Activated CD8-positive, alpha-beta T cell treated with anti-CD3 and anti-CD28 coated beads for 36 hours (primary cell): ENCODE results near the gene ATRAID. TPM values are rescaled to one million over a fixed set of nuclear protein-coding genes. Genes with fewer than 3 reads are reported as not detected.

Experiments
- ATAC-seq: fragments of 200-7000 bp; cut with Tn5 transposase; one replicate; pipeline ENCODE4 v1.10.0; 2021; ENCODE audit warnings: mild to moderate bottlenecking, moderate library complexity
- CTCF ChIA-PET: fragments of 350-600 bp; sonication (Branson Sonifier 250); formaldehyde crosslinking; loops from one replicate; lab custom pipeline; 2021; ENCODE audit warnings: antibody characterized with exemption; lab: Charles Lee
- POLR2A ChIA-PET: fragments of 350-600 bp; sonication (Branson Sonifier 250); formaldehyde crosslinking; loops from one replicate; lab custom pipeline; 2021; ENCODE audit warnings: antibody characterized with exemption; lab: Charles Lee
- DNase-seq: peaks from one replicate; pipeline ENCODE4 v3.0.0-alpha.2; 2020
- H3K27ac Mint-ChIP-seq: one replicate; pipeline ENCODE4 v1.8.0; 2021; ENCODE audit warnings: mild to moderate bottlenecking, mixed read lengths
- H3K27me3 Mint-ChIP-seq: one replicate; pipeline ENCODE4 v1.8.0; 2021; ENCODE audit warnings: mixed read lengths
- H3K36me3 Mint-ChIP-seq: one replicate; pipeline ENCODE4 v1.8.0; 2021; ENCODE audit warnings: low read depth, mixed read lengths
- H3K4me1 Mint-ChIP-seq: one replicate; pipeline ENCODE4 v1.8.0; 2021; ENCODE audit warnings: low read depth, mixed read lengths
- H3K4me3 Mint-ChIP-seq: one replicate; pipeline ENCODE4 v1.8.0; 2021; ENCODE audit warnings: mild to moderate bottlenecking, moderate library complexity, mixed read lengths
- H3K9me3 Mint-ChIP-seq: one replicate; pipeline ENCODE4 v1.8.0; 2021; ENCODE audit warnings: mixed read lengths
- intact Hi-C: fragments of 100-400 bp; cut with micrococcal nuclease; formaldehyde crosslinking; loops from one replicate; pipeline ENCODE4 v1.10.0; 2022
- total RNA-seq, 2 experiments: library from RNA; stranded (reverse); gene quantifications; one replicate each; pipeline ENCODE4 v1.2.3, GENCODE V29; 2021
- TF ChIP-seq, protein P1 (sequence below): fragments of 200-600 bp; IDR thresholded peaks from one replicate; pipeline ENCODE4 v1.8.0; 2022; ENCODE audit warnings: antibody characterized with exemption, mild to moderate bottlenecking

ATRAID gene
- total RNA-seq, 2 experiments from 2014 or later: 62.6 to 65.2 TPM

DNA sequence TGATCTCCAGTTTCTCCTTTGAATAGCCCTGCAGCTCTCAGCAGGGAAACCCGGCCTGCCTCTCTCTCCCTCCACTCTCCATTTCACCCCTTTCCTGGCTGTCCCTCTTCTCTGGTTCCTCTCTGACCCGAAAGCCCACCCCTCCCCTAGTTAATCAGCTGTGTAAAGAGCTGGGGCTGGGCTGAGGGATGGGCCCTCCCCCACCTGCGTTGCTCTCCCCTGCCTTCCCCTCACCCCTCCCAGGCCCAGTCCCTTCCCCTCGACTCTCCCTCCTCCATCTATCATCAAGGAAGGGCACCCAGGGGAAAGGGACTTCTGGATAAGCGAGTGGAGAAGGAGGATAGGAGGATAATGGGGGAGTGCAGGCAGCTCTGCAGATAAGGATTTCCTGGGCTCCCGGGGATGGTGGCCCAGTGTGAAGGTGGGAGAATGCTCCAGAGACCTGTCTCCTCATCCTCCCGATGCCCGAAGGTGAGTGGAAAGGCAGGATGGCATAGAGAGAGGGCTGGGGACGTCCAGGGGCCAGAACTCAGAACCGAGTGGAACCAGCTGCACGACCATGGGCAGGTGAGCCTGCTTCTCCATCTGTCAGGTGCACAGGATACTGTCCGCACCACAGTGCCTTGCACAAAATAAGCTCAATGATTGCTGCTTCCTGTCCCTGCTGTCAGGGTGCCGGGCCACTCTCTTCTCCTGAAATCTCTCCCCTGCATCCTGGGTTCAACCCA lies 39.0 kb downstream of the ATRAID start:
- TF ChIP-seq, protein P1, sequence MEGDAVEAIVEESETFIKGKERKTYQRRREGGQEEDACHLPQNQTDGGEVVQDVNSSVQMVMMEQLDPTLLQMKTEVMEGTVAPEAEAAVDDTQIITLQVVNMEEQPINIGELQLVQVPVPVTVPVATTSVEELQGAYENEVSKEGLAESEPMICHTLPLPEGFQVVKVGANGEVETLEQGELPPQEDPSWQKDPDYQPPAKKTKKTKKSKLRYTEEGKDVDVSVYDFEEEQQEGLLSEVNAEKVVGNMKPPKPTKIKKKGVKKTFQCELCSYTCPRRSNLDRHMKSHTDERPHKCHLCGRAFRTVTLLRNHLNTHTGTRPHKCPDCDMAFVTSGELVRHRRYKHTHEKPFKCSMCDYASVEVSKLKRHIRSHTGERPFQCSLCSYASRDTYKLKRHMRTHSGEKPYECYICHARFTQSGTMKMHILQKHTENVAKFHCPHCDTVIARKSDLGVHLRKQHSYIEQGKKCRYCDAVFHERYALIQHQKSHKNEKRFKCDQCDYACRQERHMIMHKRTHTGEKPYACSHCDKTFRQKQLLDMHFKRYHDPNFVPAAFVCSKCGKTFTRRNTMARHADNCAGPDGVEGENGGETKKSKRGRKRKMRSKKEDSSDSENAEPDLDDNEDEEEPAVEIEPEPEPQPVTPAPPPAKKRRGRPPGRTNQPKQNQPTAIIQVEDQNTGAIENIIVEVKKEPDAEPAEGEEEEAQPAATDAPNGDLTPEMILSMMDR: no peak
- DNase-seq: no peak
- no peak overlapping the region for H3K27ac Mint-ChIP-seq
- intact Hi-C loops: no loop called here
- CTCF ChIA-PET: interaction anchor here (0.7 to 7.0 kb wide), 12 partner anchors 9 to 79 kb away, joined by 3 to 122 read pairs (median 3); partner anchors contain the start of gene TRIM54
- no peaks in the 10 kb centered on the region for H3K9me3 Mint-ChIP-seq
- peaks cover 13% of the 10 kb centered on the region for H3K27me3 Mint-ChIP-seq
- ATAC-seq: no peak
- H3K4me3 Mint-ChIP-seq: no peak overlapping the region
- no peaks in the 10 kb centered on the region for H3K36me3 Mint-ChIP-seq
- H3K4me1 Mint-ChIP-seq: no peaks in the 10 kb centered on the region
- POLR2A ChIA-PET: interaction anchor here (0.7 to 1.1 kb wide), 4 partner anchors 9 to 41 kb away, joined by 3 to 7 read pairs (median 3); no protein-coding TSS in a partner anchor

DNA sequence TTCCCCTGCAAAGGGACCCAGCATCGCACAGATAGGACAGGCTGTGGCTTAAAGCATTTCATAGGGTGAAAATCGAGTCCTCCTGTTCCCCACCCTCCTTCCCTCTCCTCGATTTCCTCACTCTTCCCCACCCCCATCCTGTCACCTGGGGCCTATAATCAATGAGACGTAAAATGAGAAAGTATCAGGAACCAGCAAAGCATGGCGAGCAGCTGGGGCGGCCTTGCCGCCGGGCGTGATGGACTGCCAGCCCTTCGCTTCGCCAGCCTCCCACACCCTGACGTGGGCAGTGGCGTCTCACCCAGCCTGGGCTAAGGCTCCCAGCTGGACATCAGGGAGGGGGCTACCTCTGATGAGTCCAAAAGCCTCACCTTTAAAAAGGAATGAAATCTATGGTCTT lies 39.9 kb downstream of the ATRAID start:
- no peak overlapping the region for H3K4me3 Mint-ChIP-seq
- H3K27me3 Mint-ChIP-seq: peaks cover 15% of the 10 kb centered on the region
- H3K9me3 Mint-ChIP-seq: no peaks in the 10 kb centered on the region
- H3K36me3 Mint-ChIP-seq: no peaks in the 10 kb centered on the region
- ChIA-PET POLR2A (interaction anchor here (0.9 to 1.1 kb wide), 2 partner anchors 8 to 14 kb away, joined by 3 to 7 read pairs; no protein-coding TSS in a partner anchor), CTCF (interaction anchor here (0.7 to 7.0 kb wide), 7 partner anchors 12 to 80 kb away, joined by 3 to 122 read pairs (median 4); partner anchors contain the start of gene TRIM54)
- TF ChIP-seq, protein P1: no peak
- H3K4me1 Mint-ChIP-seq: no peaks in the 10 kb centered on the region
- intact Hi-C loops: no loop called here
- no peak for DNase-seq
- ATAC-seq: no peak
- H3K27ac Mint-ChIP-seq: no peak overlapping the region

DNA sequence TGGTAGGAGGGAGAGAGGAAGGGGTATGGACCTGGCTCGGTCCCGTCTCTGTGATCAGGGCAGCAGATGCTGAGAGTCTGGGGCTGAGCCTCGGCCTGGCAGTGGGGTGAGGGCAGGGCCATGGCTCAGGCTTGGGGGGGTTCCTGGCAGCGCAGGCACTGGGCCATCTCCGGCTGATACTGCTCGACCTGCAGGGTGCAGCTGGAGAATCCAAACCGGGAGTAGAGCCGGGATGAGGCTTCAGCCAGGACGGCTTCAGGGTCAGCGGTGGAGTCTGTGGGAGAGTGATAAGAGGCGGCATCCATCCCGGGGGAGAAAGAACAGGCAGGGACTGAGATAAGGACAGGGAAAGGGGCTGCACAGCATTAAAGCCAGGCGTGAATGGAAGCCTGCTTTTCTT lies 43.3 kb downstream of the ATRAID start:
- Mint-ChIP-seq H3K4me3 (no peak overlapping the region), H3K9me3 (no peaks in the 10 kb centered on the region), H3K27ac (no peak overlapping the region), H3K4me1 (no peaks in the 10 kb centered on the region), H3K27me3 (peaks cover 30% of the 10 kb centered on the region), H3K36me3 (no peaks in the 10 kb centered on the region)
- DNase-seq (no peak), ATAC-seq (no peak)
- intact Hi-C loops: no loop called here
- ChIA-PET POLR2A (no interaction called here), CTCF (no interaction called here)
- TF ChIP-seq, protein P1: no peak

DNA sequence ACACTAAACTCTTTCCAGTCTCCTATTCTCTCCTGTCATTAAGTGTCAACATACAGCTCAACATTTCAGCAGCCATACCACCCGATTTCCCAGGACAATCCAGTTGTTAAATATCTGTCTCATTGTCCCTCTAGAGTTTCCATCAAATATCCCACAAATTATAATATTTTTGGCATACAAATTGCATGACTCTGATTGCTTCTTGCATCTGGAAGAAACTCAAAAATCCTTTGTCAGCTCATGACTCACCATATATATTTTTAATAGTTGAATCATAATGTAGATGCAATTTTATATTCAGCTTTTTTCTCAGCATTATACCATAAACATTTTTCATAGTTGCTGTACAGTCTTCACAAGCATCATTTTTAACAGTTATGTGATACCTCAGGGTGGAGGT lies 43.8 kb downstream of the ATRAID start:
- DNase-seq (no peak), ATAC-seq (no peak)
- intact Hi-C loops: no loop called here
- H3K36me3 Mint-ChIP-seq: no peaks in the 10 kb centered on the region
- POLR2A ChIA-PET: no interaction called here
- H3K4me3 Mint-ChIP-seq: no peak overlapping the region
- peaks cover 35% of the 10 kb centered on the region for H3K27me3 Mint-ChIP-seq
- CTCF ChIA-PET: interaction anchor here (1.0 kb wide), 1 partner anchor 24 kb away, joined by 4 read pairs; no protein-coding TSS in a partner anchor
- H3K9me3 Mint-ChIP-seq: no peaks in the 10 kb centered on the region
- H3K27ac Mint-ChIP-seq: no peak overlapping the region
- no peaks in the 10 kb centered on the region for H3K4me1 Mint-ChIP-seq
- TF ChIP-seq, protein P1: no peak

DNA sequence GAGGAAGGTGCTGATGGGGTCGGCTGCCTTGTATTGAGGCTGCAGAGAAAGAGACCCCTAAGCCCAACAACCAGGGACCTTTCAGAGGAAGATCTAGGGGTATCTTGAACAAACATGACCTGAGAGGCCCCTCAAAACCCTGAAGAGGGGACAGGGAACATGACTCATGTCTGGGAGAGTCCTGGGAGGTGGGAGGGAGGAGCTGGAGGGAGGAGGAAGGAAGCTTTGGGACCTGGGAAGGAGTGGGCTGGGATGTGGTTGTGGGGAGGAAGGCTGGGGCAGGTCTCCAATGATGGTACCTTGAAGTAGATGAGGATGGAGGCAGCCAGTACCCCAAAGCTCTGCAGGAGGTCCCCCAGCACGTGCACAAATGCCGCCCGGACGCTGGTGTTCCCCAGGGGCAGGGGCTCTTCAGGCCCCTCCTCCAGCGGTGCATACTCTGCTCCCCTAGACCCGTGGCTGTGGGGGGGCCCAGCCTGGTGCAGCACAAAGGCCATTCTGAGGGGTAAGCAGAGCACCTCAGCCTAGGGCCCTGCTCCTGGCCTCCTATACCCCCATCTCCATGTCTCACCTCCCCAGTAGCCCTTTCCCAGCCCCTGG lies 45.1 kb downstream of the ATRAID start:
- no peaks in the 10 kb centered on the region for H3K36me3 Mint-ChIP-seq
- peaks cover 4% of the 10 kb centered on the region for H3K4me1 Mint-ChIP-seq
- no peak for DNase-seq
- no peaks in the 10 kb centered on the region for H3K9me3 Mint-ChIP-seq
- TF ChIP-seq, protein P1: no peak
- peaks cover 44% of the 10 kb centered on the region for H3K27me3 Mint-ChIP-seq
- H3K27ac Mint-ChIP-seq: no peak overlapping the region
- CTCF ChIA-PET: interaction anchor here (1.0 kb wide), 1 partner anchor 23 kb away, joined by 4 read pairs; no protein-coding TSS in a partner anchor
- POLR2A ChIA-PET: interaction anchor here (1.0 kb wide), 1 partner anchor 66 kb away, joined by 3 read pairs; the partner anchor contains the start of gene MPV17
- H3K4me3 Mint-ChIP-seq: no peak overlapping the region
- no peak for ATAC-seq
- intact Hi-C loops: no loop called here
